ENCODE results near the gene TBP. TPM values are rescaled to one million over a fixed set of nuclear protein-coding genes. Genes with fewer than 3 reads are reported as not detected.

TBP gene
- total and polyA plus RNA-seq, 2 of the 13 experiments (the other 11 are each of a cell fraction or from before 2014, with no cell fraction given) = 21.7 to 28.1 TPM

- peak; percentile 8; the same call in 1 of the 2 replicates for TF ChIP-seq ZNF619 (CRISPR knock-in tag; IDR thresholded peaks at IDR 0.05)
- TF ChIP-seq PRMT3 (CRISPR knock-in tag; IDR thresholded peaks at IDR 0.05; ENCODE audit: borderline replicate concordance, low read depth) = no peak
- TF ChIP-seq CCDC6 (CRISPR knock-in tag; IDR thresholded peaks at IDR 0.05) = 0 out of 2 replicates have a peak, but pooled peaks have one; percentile 6
- TF ChIP-seq RBFOX2 (IDR thresholded peaks at IDR 0.05; ENCODE audit: low read depth, low read length) = peak; percentile 92
- peak; percentile 63 for TF ChIP-seq PATZ1 (CRISPR knock-in tag; IDR thresholded peaks at IDR 0.05)
- TF ChIP-seq ZBTB4 (CRISPR knock-in tag; IDR thresholded peaks at IDR 0.05; ENCODE audit: borderline replicate concordance) = no peak
- no peak for TF ChIP-seq ARID3A (IDR thresholded peaks at IDR 0.05; ENCODE audit: low read depth, low read length)
- TF ChIP-seq E2F5 (CRISPR knock-in tag; conservative IDR thresholded peaks at IDR 0.05) = no peak; the same call in 1 of the 2 replicates
- TF ChIP-seq HNRNPH1 (optimal IDR thresholded peaks at IDR 0.05; ENCODE audit: low read depth, low read length) = no peak
- TF ChIP-seq CBX1 (IDR thresholded peaks at IDR 0.05; ENCODE audit: low read depth) = no peak
- TF ChIP-seq NR0B2 (CRISPR knock-in tag; IDR thresholded peaks at IDR 0.05) = no peak
- peak; percentile 99 for TF ChIP-seq ARID4A (CRISPR knock-in tag; IDR thresholded peaks at IDR 0.05; ENCODE audit: borderline replicate concordance)
- no peak; the same call in 1 of the 2 replicates for TF ChIP-seq ATF3 (CRISPR knock-in tag; IDR thresholded peaks at IDR 0.05)
- no peak for TF ChIP-seq NFE2 (CRISPR knock-in tag; IDR thresholded peaks at IDR 0.05)
Observed at GRCh38 chr6:170554013-170554795, at the start of gene TBP (continued).

Measured in HepG2 (cell line).